Stimulated activated CD8-positive, alpha-beta memory T cell treated with anti-CD3 and anti-CD28 coated beads, Interleukin-4, amount 100 ng/mL, for 4 hours (primary cell): ENCODE measurements around the gene DCTN4.

Experiments
- DNase-seq, 2 donors: peaks; one replicate each; pipeline ENCODE4 v3.0.0-alpha.2; 2020; ENCODE audit warnings: low read depth in 2 of 2, low spot score in 1 of 2

The DCTN4 gene

GRCh38 chr5:150740992-150741391, 17.8 kb downstream of the DCTN4 start:
- no peak for DNase-seq

GRCh38 chr5:150738862-150739261, 20.0 kb downstream of the DCTN4 start:
- DNase-seq: no peak

GRCh38 chr5:150734579-150735384, 24.0 kb downstream of the DCTN4 start:
- no peak for DNase-seq

- no peak for DNase-seq
Observed at GRCh38 chr5:150731669-150732242, 27.1 kb downstream of the DCTN4 start.

GRCh38 chr5:150729859-150730258, 29.0 kb downstream of the DCTN4 start:
- no peak for DNase-seq

- no peak for DNase-seq
Observed at GRCh38 chr5:150723845-150724244, 35.0 kb downstream of the DCTN4 start.

- DNase-seq: no peak
Observed at GRCh38 chr5:150710165-150710564, 48.7 kb downstream of the DCTN4 start.

- no peak for DNase-seq
Observed at GRCh38 chr5:150706776-150707390, 51.9 kb downstream of the DCTN4 start.

- DNase-seq: no peak
Observed at GRCh38 chr5:150703762-150704161, 55.1 kb downstream of the DCTN4 start.

- peak; percentile 81 to 85 for DNase-seq
Observed at GRCh38 chr5:150700594-150701377, 58.0 kb downstream of the DCTN4 start, which contains the start of gene RBM22. Gene RBM22 (minus strand): TSS chr5:150701062. CDS start chr5:150700985, 77 bp downstream.

GRCh38 chr5:150700246-150700593, 58.6 kb downstream of the DCTN4 start:
- no peak for DNase-seq

GRCh38 chr5:150694612-150695011, 64.2 kb downstream of the DCTN4 start:
- DNase-seq: no peak

GRCh38 chr5:150692276-150692675, 66.5 kb downstream of the DCTN4 start:
- DNase-seq: no peak

- no peak for DNase-seq
Observed at GRCh38 chr5:150690760-150691159, 68.1 kb downstream of the DCTN4 start.

GRCh38 chr5:150689120-150689519, 69.7 kb downstream of the DCTN4 start:
- no peak for DNase-seq

GRCh38 chr5:150676578-150676977, 82.2 kb downstream of the DCTN4 start:
- DNase-seq: no peak

GRCh38 chr5:150675069-150675468, 83.7 kb downstream of the DCTN4 start:
- no peak for DNase-seq

- DNase-seq: no peak
Observed at GRCh38 chr5:150674341-150674821, 84.4 kb downstream of the DCTN4 start.

- DNase-seq: no peak
Observed at GRCh38 chr5:150672884-150673275, 85.9 kb downstream of the DCTN4 start.

GRCh38 chr5:150672237-150672883, 86.5 kb downstream of the DCTN4 start:
- DNase-seq: no peak
